ENCODE results near the gene DNAJC10.
A peak's percentile ranks its signal among the peaks of the same experiment; 100 is the strongest.

Gene DNAJC10

DNA sequence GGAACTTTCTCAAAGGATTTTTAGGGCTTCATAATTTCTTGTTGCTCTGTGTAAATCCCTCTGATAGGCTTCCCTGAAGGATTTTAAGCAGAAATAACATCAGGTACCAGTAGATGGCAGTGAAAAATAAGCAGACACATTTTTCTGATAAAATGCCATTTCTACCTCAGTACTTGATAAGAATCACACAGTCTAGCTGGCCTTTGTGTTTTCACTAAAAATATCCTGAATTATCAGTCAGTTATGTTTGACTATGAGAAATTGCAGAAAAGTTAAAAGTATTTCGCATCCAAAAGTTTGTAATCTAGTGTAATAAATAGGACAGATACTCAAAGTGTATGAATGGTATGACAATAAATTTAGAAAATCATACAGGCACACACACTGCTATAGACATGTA lies 68.7 kb downstream of the DNAJC10 start:
- Mint-ChIP-seq H3K27ac (no peak overlapping the region), H3K4me3 (no peak overlapping the region), H3K9me3 (peaks cover 5% of the 10 kb centered on the region), H3K36me3 (ENCODE audit: low read depth) (peaks cover 17% of the 10 kb centered on the region), H3K4me1 (no peaks in the 10 kb centered on the region), H3K27me3 (no peaks in the 10 kb centered on the region)
- ATAC-seq (no peak), DNase-seq (no peak)

DNA sequence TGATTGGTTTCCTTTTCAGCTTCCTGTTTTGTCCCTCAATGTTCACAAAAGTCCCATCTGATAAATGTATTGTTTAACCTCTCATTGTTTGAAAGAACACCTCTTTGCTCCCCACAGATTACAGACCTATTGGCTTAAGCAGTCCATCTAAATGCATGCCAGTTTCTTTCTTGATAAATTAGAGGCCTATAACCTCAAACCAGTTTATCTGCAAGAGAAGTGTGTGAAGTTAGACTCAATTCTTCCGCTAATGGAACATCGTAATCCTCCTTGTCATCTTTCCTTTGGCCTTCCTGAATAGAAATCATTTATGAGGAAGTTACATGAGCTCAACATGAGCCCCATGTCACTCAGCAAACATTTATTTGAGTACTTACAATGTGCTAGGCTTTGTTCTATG lies 76.4 kb downstream of the DNAJC10 start:
- H3K27ac Mint-ChIP-seq = no peak overlapping the region
- no peaks in the 10 kb centered on the region for H3K36me3 Mint-ChIP-seq (ENCODE audit: low read depth)
- no peaks in the 10 kb centered on the region for H3K9me3 Mint-ChIP-seq
- DNase-seq = no peak
- H3K4me3 Mint-ChIP-seq = no peak overlapping the region
- H3K4me1 Mint-ChIP-seq = no peaks in the 10 kb centered on the region
- H3K27me3 Mint-ChIP-seq = peaks cover 7% of the 10 kb centered on the region
- no peak for ATAC-seq

DNA sequence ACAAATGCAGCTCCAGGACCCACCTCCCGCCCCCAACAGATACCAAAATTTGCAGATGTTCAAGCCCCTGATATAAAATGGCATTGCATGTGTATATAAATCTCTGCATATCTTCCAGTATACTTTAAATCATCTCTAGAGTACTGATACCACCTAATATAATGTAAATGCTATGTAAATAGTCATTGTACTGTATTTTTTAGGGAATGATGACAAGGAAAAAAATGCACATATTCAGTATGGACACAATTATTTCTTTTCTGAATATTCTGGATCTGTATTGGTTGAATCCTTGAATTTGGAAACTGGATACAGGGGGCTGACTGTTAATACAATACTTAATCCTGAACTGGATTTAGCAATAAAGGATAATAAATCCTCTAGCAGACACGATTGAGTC lies 82.7 kb downstream of the DNAJC10 start:
- H3K36me3 Mint-ChIP-seq (ENCODE audit: low read depth) = no peaks in the 10 kb centered on the region
- H3K27ac Mint-ChIP-seq = no peak overlapping the region
- DNase-seq (no peak), ATAC-seq (no peak)
- no peaks in the 10 kb centered on the region for H3K4me1 Mint-ChIP-seq
- H3K9me3 Mint-ChIP-seq = no peaks in the 10 kb centered on the region
- H3K27me3 Mint-ChIP-seq = peaks cover 21% of the 10 kb centered on the region
- H3K4me3 Mint-ChIP-seq = no peak overlapping the region

DNA sequence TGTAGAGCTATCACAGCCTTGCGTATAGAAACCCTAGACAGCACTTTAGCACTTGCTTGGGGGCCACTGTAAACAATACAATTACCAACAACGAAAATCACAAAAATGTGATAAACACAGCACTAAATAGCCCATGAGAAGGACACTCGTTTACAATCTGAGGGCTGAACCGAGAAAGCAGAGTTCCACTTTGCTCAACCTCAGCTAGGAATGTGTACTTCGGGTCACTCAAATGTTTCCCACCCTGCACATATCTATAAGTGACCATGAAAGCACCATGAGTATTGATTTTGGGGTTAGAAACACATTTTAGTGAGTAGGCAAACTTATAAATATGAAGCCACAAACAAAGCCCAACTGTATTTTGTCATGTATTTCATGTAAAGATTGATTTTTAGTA lies 88.1 kb downstream of the DNAJC10 start:
- DNase-seq = no peak
- no peak overlapping the region for H3K27ac Mint-ChIP-seq
- no peaks in the 10 kb centered on the region for H3K36me3 Mint-ChIP-seq (ENCODE audit: low read depth)
- no peaks in the 10 kb centered on the region for H3K9me3 Mint-ChIP-seq
- no peak for ATAC-seq
- H3K27me3 Mint-ChIP-seq = peaks cover 18% of the 10 kb centered on the region
- no peaks in the 10 kb centered on the region for H3K4me1 Mint-ChIP-seq
- no peak overlapping the region for H3K4me3 Mint-ChIP-seq

DNA sequence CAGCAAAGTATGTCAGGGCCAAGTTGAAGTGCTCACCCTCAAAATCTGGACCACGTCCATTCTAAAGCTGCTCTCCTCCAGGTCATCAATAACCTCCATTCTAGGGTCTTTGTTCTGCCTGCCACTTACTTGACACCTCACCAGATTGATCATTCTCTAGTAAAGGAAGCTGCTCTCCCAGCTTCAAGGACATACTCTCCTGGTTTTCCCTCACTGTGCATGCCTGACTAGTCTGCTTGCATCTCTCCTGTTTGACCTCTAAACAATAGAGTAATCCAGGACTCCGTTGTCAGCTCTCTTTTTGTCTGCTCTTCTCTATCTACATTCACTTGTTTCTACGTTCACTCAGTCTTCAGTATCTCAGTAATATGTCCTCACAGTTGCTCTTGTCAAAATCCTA lies 91.3 kb downstream of the DNAJC10 start:
- no peak overlapping the region for H3K27ac Mint-ChIP-seq
- H3K36me3 Mint-ChIP-seq (ENCODE audit: low read depth) = no peaks in the 10 kb centered on the region
- ATAC-seq (no peak), DNase-seq (no peak)
- no peaks in the 10 kb centered on the region for H3K9me3 Mint-ChIP-seq
- no peaks in the 10 kb centered on the region for H3K4me1 Mint-ChIP-seq
- H3K27me3 Mint-ChIP-seq = peaks cover 16% of the 10 kb centered on the region
- no peak overlapping the region for H3K4me3 Mint-ChIP-seq

DNA sequence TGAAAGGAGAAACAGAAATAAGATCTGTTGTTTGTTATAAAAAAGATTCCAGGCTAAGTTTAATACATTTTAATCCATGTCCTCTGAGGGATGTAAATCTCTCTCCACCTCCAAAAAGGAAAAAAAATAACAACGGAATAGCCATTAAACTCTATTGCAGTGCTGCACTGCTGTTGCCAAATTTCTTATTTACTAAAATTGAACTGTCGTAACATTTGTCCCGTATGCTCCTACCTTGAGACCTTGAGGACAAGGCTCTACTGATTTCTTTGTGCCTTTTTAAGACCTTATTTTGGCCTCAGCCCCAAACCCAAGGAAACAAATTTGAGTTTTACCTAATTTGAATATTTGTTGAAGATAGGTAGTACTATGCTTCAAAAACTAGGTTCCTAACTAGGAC lies 94.0 kb downstream of the DNAJC10 start:
- DNase-seq (no peak), ATAC-seq (no peak)
- Mint-ChIP-seq H3K4me3 (no peak overlapping the region), H3K9me3 (no peaks in the 10 kb centered on the region), H3K27ac (no peak overlapping the region), H3K36me3 (ENCODE audit: low read depth) (no peaks in the 10 kb centered on the region), H3K4me1 (no peaks in the 10 kb centered on the region), H3K27me3 (peaks cover 12% of the 10 kb centered on the region)

DNA sequence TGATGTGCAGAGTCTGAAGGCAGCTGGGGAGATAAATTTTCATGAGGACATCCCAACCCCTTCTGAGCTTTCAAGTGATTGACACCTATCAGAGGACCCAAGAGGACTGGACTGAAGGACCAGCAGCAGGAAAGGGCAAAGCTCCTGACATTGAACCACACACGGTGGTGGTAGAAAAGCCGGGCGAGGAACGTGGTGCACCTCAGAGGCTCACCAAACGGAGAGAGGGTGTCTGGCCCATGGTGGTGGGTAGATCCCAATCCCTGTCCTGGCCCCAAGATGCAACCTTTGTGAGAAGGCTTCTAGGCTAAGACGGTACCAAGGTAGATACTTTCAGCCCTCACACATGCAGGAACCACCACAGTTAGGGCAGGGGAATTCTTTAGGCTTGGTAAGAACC lies 98.3 kb downstream of the DNAJC10 start:
- DNase-seq (no peak), ATAC-seq (peak; percentile 24)
- Mint-ChIP-seq H3K36me3 (ENCODE audit: low read depth) (no peaks in the 10 kb centered on the region), H3K9me3 (no peaks in the 10 kb centered on the region), H3K27me3 (peaks cover 15% of the 10 kb centered on the region), H3K27ac (no peak overlapping the region), H3K4me1 (no peaks in the 10 kb centered on the region), H3K4me3 (no peak overlapping the region)

DNA sequence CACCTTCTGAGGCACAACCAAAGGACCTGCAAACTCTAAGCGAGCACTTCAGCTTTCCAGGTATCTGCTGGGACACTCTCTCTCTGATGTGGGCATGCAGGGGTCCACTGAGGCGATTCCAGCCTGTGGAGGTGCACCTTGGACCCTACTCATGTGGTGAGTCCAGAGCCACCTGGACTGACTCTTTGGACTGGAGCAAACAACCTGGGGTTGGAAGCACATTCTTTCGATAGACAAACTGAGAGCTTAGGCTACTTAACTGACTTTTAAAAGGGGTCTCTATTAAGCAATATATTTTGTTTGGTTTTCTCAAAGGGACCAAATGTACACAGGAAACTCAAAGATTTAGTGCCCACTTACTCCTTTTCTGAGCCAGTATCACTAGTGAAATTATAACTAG lies 98.7 kb downstream of the DNAJC10 start:
- H3K4me1 Mint-ChIP-seq = no peaks in the 10 kb centered on the region
- H3K36me3 Mint-ChIP-seq (ENCODE audit: low read depth) = no peaks in the 10 kb centered on the region
- no peaks in the 10 kb centered on the region for H3K9me3 Mint-ChIP-seq
- peaks cover 15% of the 10 kb centered on the region for H3K27me3 Mint-ChIP-seq
- DNase-seq = no peak
- peak; percentile 15 for ATAC-seq
- H3K4me3 Mint-ChIP-seq = no peak overlapping the region
- H3K27ac Mint-ChIP-seq = no peak overlapping the region

DNA sequence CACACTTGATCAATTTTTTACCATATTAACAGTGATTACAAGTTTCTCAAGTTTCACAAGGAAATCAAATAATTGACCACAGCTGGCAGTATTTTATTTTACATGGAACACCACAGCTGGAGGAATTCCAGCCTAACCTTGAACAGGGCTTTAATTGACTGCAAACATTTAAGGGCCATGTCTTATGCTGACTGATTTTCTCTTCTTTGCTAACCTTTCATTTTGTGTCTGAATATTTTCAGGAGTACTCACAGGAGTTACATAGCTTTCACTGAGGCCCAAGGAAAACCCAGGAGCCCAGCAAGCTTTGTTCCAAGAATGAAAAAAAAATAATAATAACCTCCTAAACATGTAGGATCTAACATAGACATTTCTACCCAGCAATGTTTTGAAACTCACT lies 100.8 kb downstream of the DNAJC10 start:
- ATAC-seq (no peak), DNase-seq (no peak)
- Mint-ChIP-seq H3K9me3 (no peaks in the 10 kb centered on the region), H3K27ac (no peak overlapping the region), H3K4me1 (no peaks in the 10 kb centered on the region), H3K27me3 (peaks cover 14% of the 10 kb centered on the region), H3K36me3 (ENCODE audit: low read depth) (no peaks in the 10 kb centered on the region), H3K4me3 (no peak overlapping the region)

DNA sequence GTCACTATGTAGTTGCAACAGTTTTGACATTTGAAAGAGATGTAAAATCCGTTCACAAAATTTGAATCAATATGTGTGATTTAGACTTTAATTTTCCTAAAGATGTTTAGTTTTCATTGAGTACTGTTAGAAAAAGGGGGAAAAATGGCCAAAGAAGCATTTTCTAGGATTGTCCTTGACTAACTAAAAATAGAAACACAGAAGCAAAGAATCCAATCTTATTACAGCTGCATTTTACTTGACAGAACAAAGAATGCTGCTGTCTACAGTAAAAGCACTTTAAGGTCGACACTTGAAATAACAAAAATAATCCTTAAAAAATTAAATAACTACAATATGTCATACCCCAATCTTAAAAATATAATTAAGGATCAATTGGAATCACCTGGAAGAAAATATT lies 101.5 kb downstream of the DNAJC10 start:
- Mint-ChIP-seq H3K27ac (no peak overlapping the region), H3K36me3 (ENCODE audit: low read depth) (no peaks in the 10 kb centered on the region), H3K27me3 (peaks cover 11% of the 10 kb centered on the region), H3K9me3 (no peaks in the 10 kb centered on the region), H3K4me1 (no peaks in the 10 kb centered on the region), H3K4me3 (no peak overlapping the region)
- ATAC-seq (no peak), DNase-seq (no peak)

DNA sequence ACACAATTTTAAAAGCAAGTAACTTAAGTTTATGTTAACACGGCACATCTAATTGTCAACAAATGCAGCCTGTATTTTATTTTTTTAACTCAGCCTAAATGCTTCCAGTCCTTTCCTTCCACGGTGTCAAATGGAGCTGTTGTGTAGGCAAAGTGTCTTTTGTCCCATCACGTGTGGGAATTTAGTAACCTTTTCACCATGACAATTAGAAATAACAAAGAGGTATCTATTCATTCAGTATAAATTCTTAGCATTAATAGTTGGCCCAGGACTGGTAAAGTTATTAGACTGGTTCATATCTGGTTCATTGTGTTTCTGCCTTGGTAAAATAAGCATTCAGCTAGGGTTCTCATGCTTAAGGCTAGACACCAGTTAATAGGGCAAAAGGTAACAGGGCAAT lies 102.4 kb downstream of the DNAJC10 start:
- no peak overlapping the region for H3K27ac Mint-ChIP-seq
- no peak for DNase-seq
- H3K36me3 Mint-ChIP-seq (ENCODE audit: low read depth) = no peaks in the 10 kb centered on the region
- ATAC-seq = no peak
- H3K4me1 Mint-ChIP-seq = no peaks in the 10 kb centered on the region
- H3K9me3 Mint-ChIP-seq = no peaks in the 10 kb centered on the region
- H3K27me3 Mint-ChIP-seq = peaks cover 12% of the 10 kb centered on the region
- no peak overlapping the region for H3K4me3 Mint-ChIP-seq

DNA sequence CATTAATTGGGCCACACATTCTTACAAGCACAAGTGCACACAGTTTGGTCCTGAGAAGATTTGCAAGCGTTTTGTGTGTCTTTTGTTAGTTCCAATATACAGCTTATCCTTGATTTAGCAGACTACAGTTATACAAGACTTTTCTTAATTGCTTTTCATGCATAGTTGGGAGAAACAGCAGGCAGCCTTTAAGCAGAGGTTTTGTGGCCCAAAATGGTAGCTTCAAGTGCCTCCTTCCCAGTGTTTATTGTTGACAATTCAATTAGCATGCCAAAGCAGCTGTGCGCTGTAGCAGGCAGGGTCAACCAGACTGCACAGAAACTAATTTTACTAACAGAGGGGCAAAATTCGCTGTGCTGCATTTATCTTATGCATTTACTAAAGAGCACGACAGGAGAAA lies 102.9 kb downstream of the DNAJC10 start:
- Mint-ChIP-seq H3K4me1 (no peaks in the 10 kb centered on the region), H3K36me3 (ENCODE audit: low read depth) (no peaks in the 10 kb centered on the region), H3K9me3 (no peaks in the 10 kb centered on the region), H3K4me3 (no peak overlapping the region), H3K27ac (no peak overlapping the region), H3K27me3 (peaks cover 14% of the 10 kb centered on the region)
- DNase-seq (no peak), ATAC-seq (no peak)

DNA sequence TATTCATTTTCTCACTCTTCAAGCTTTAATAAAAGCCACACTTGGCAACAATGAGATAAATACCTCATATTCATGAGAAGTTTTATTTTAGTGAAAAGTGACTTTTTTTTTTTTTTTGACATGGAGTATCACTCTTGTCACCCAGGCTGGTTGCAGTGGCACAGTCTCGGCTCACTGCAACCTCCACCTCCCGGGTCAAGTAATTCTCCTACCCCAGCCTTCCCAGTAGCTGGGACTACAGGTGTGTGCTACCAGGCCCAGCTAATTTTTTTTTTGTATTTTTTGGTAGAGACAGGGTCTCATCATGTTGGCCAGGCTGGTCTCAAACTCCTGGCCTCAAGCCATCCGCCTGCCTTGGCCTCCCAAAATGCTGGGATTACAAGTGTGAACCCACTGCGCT lies 103.4 kb downstream of the DNAJC10 start:
- Mint-ChIP-seq H3K4me1 (no peaks in the 10 kb centered on the region), H3K27me3 (peaks cover 14% of the 10 kb centered on the region), H3K27ac (no peak overlapping the region), H3K4me3 (no peak overlapping the region), H3K36me3 (ENCODE audit: low read depth) (no peaks in the 10 kb centered on the region), H3K9me3 (no peaks in the 10 kb centered on the region)
- DNase-seq = no peak
- no peak for ATAC-seq

DNA sequence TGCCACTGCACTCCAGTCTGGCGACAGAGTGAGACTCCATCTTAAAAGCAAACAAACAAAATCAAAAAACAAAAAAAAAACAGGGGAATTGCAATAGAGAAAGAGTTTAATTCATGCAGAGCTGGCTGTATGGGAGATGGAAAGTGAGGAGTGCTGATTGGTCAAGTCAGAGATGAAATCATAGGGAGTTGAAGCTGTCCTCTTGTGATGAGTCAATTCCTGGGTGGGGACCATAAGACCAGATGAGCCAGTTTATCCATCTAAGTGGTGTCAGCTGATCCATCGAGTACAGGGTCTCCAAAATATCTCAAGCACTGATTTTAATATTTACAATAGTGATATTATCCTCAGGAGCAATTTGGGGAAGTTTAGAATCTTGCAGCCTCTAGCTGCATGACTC lies 105.1 kb downstream of the DNAJC10 start:
- Mint-ChIP-seq H3K4me3 (no peak overlapping the region), H3K27me3 (peaks cover 14% of the 10 kb centered on the region), H3K4me1 (no peaks in the 10 kb centered on the region), H3K27ac (no peak overlapping the region), H3K9me3 (no peaks in the 10 kb centered on the region), H3K36me3 (ENCODE audit: low read depth) (no peaks in the 10 kb centered on the region)
- no peak for ATAC-seq
- no peak for DNase-seq

DNA sequence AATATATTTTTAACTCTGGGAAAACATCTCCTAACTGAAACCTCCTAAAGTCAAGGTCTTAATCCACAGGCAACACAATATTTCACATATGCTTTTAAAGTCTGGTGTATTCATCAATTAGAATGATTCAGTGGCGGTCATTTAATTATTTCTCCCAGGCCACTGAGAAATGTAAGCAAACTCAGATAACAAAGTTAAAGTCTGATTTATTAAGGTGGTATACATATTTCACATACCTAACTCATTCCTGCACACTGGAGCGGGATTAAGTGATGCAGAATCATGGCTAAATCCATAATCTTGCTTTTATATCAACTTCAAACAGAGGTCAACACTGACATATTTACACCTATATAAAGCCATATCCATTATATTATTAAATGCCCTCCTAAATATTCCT lies 106.7 kb downstream of the DNAJC10 start:
- ATAC-seq = no peak
- H3K27ac Mint-ChIP-seq = no peak overlapping the region
- no peaks in the 10 kb centered on the region for H3K36me3 Mint-ChIP-seq (ENCODE audit: low read depth)
- H3K27me3 Mint-ChIP-seq = peaks cover 10% of the 10 kb centered on the region
- no peak overlapping the region for H3K4me3 Mint-ChIP-seq
- no peaks in the 10 kb centered on the region for H3K9me3 Mint-ChIP-seq
- DNase-seq = no peak
- H3K4me1 Mint-ChIP-seq = no peaks in the 10 kb centered on the region

DNA sequence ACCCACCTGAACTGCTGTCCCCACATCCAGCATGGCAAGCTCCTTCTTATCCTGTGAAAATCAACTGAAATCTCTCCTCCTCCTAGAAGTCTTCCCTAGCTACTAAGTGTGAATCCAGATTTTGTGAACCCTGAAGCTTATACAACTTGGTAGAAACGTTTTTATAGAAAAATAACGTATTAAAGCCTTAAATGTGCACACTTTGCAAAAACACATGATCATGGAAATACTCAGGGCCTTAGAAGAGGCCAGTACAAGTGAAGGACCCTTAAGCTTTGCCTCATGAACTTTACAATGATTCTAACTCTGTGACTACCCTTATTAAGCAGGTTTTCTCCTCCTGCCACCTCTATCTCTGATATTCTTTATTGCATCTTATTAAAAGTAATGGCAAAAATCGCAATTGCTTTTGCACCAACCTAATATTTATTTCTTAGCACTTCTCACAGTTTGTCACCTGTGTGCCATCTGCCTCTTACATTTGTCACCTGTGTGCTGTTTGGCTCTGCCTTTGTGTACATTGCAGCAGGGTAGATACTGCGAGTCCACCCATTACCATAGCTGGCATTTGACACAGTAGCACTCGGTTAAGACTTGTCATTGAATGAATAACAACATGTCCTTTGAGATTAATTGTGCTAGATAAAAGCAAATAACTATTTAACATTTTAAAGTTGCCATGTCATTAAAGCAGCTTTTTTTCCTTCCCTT lies 108.2 kb downstream of the DNAJC10 start:
- Mint-ChIP-seq H3K27ac (no peak overlapping the region), H3K9me3 (no peaks in the 10 kb centered on the region), H3K4me3 (no peak overlapping the region), H3K36me3 (ENCODE audit: low read depth) (no peaks in the 10 kb centered on the region), H3K27me3 (peaks cover 13% of the 10 kb centered on the region), H3K4me1 (no peaks in the 10 kb centered on the region)
- ATAC-seq = no peak
- no peak for DNase-seq
